ENCODE measurements around the gene ARAP3.

Gene ARAP3

GRCh38 chr5:141669520-141669919 lies 12.5 kb downstream of the ARAP3 start:
- DNase-seq = no peak

GRCh38 chr5:141668601-141669265 lies 13.3 kb downstream of the ARAP3 start:
- no peak for DNase-seq

- DNase-seq = no peak
Observed at GRCh38 chr5:141665995-141666940, 15.8 kb downstream of the ARAP3 start.

- DNase-seq = peak; percentile 78
Observed at GRCh38 chr5:141664733-141665461, 17.1 kb downstream of the ARAP3 start.

GRCh38 chr5:141663506-141663905 lies 18.5 kb downstream of the ARAP3 start:
- DNase-seq = no peak

- DNase-seq = no peak
Observed at GRCh38 chr5:141662028-141662427, 20.0 kb downstream of the ARAP3 start.

GRCh38 chr5:141657937-141658545 lies 24.0 kb downstream of the ARAP3 start:
- DNase-seq = no peak

GRCh38 chr5:141657404-141657803 lies 24.6 kb downstream of the ARAP3 start:
- DNase-seq = no peak

GRCh38 chr5:141656396-141656795 lies 25.6 kb downstream of the ARAP3 start:
- DNase-seq = no peak

- no peak for DNase-seq
Observed at GRCh38 chr5:141655020-141655419, 27.0 kb downstream of the ARAP3 start.

GRCh38 chr5:141654298-141654697 lies 27.7 kb downstream of the ARAP3 start:
- no peak for DNase-seq

- no peak for DNase-seq
Observed at GRCh38 chr5:141651728-141652105, 30.3 kb downstream of the ARAP3 start.

GRCh38 chr5:141650851-141651727 lies 30.9 kb downstream of the ARAP3 start, which contains the start of gene FCHSD1:
Gene FCHSD1 (minus strand): TSS chr5:141651418. CDS start chr5:141651368, 50 bp downstream.
- DNase-seq = peak; percentile 82

GRCh38 chr5:141649972-141650371 lies 32.1 kb downstream of the ARAP3 start:
- DNase-seq = no peak

- no peak for DNase-seq
Observed at GRCh38 chr5:141649056-141649688, 32.9 kb downstream of the ARAP3 start.

GRCh38 chr5:141647851-141648250 lies 34.2 kb downstream of the ARAP3 start:
- no peak for DNase-seq

- DNase-seq = no peak
Observed at GRCh38 chr5:141647242-141647641, 34.8 kb downstream of the ARAP3 start.

GRCh38 chr5:141646026-141646425 lies 36.0 kb downstream of the ARAP3 start:
- no peak for DNase-seq

GRCh38 chr5:141641634-141642267 lies 40.3 kb downstream of the ARAP3 start:
- no peak for DNase-seq

- DNase-seq = no peak
Observed at GRCh38 chr5:141640698-141641097, 41.3 kb downstream of the ARAP3 start.

GRCh38 chr5:141640051-141640415 lies 42.0 kb downstream of the ARAP3 start:
- no peak for DNase-seq

Data from activated T-cell treated with anti-CD3 and anti-CD28 coated beads, Interleukin-2, amount 50 U/mL, for 1 hour (primary cell).